ENCODE measurements around the gene UPF2.

GRCh38 chr10:11908536-11908935, 134.1 kb downstream of the UPF2 start:
- no peak for TF ChIP-seq CTCF (IDR thresholded peaks at IDR 0.05; ENCODE audit: borderline replicate concordance, extremely low read depth, low read length, poor library complexity, severe bottlenecking)
- no peak for TF ChIP-seq EZH2 (IDR thresholded peaks at IDR 0.05; ENCODE audit: borderline replicate concordance, low read depth, low read length, severe bottlenecking)

Data from DND-41 (cell line).